ENCODE measurements around the gene ZNF705A.
"Not testable (repeated sequence)": the region's sequence is repeated elsewhere in the genome, so short reads cannot be mapped to it uniquely, and the experiment has no call there.

DNA sequence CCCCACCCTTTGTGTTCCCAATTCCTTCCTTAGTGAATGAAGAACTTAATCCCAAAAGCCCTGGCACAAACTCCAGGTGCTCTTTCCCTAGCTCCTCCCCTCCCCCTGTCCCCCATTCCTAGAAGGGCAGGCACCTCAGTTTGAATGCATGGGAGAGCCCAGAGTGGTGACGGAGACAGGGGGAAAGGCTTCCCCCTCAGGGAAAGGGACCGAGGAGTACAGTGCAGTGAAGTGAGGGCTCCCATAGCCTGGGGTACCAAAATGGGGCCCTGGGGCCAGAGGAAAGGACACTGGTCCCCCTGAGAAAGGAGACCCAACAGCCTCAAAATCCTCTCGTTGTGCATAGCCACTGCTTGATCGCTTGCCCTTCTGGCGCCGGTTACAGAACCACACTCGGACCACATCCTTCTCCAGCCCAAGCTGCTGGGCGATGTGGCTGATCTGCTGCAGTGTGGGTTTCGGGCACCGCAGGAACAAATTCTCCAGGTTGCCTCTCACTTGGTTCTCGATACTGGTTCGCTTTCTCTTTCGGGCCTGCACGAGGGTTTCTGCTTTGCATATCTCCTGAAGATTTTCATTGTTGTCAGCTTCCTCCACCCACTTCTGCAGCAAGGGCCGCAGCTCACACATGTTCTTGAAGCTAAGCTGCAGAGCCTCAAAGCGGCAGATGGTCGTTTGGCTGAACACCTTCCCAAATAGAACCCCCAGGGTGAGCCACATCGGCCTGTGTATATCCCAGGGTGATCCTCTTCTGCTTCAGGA lies 23.0 kb upstream of the ZNF705A start:
- TF ChIP-seq, protein P1, sequence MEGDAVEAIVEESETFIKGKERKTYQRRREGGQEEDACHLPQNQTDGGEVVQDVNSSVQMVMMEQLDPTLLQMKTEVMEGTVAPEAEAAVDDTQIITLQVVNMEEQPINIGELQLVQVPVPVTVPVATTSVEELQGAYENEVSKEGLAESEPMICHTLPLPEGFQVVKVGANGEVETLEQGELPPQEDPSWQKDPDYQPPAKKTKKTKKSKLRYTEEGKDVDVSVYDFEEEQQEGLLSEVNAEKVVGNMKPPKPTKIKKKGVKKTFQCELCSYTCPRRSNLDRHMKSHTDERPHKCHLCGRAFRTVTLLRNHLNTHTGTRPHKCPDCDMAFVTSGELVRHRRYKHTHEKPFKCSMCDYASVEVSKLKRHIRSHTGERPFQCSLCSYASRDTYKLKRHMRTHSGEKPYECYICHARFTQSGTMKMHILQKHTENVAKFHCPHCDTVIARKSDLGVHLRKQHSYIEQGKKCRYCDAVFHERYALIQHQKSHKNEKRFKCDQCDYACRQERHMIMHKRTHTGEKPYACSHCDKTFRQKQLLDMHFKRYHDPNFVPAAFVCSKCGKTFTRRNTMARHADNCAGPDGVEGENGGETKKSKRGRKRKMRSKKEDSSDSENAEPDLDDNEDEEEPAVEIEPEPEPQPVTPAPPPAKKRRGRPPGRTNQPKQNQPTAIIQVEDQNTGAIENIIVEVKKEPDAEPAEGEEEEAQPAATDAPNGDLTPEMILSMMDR (IDR thresholded peaks at IDR 0.05) = not testable (repeated sequence)
- not testable (repeated sequence) for TF ChIP-seq POLR2AphosphoS5, TCF7L2 (IDR thresholded peaks at IDR 0.05; ENCODE audit: low read depth, low read length)
- TF ChIP-seq, protein P2, sequence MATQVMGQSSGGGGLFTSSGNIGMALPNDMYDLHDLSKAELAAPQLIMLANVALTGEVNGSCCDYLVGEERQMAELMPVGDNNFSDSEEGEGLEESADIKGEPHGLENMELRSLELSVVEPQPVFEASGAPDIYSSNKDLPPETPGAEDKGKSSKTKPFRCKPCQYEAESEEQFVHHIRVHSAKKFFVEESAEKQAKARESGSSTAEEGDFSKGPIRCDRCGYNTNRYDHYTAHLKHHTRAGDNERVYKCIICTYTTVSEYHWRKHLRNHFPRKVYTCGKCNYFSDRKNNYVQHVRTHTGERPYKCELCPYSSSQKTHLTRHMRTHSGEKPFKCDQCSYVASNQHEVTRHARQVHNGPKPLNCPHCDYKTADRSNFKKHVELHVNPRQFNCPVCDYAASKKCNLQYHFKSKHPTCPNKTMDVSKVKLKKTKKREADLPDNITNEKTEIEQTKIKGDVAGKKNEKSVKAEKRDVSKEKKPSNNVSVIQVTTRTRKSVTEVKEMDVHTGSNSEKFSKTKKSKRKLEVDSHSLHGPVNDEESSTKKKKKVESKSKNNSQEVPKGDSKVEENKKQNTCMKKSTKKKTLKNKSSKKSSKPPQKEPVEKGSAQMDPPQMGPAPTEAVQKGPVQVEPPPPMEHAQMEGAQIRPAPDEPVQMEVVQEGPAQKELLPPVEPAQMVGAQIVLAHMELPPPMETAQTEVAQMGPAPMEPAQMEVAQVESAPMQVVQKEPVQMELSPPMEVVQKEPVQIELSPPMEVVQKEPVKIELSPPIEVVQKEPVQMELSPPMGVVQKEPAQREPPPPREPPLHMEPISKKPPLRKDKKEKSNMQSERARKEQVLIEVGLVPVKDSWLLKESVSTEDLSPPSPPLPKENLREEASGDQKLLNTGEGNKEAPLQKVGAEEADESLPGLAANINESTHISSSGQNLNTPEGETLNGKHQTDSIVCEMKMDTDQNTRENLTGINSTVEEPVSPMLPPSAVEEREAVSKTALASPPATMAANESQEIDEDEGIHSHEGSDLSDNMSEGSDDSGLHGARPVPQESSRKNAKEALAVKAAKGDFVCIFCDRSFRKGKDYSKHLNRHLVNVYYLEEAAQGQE (IDR thresholded peaks at IDR 0.05; ENCODE audit: insufficient read depth in 1 of 2, low read depth in 2 of 2, low read length in 1 of 2) = not testable (repeated sequence)
